GM18951 (cell line): Measurements from ENCODE around the gene CD22.

Source experiments
- POLR2A ChIP-seq: IDR thresholded peaks from 4 replicates; pipeline ENCODE4 v1.6.1; 2011; ENCODE audit warnings: mild to moderate bottlenecking; ENCODE audit not compliant: insufficient read length, insufficient read depth; ENCODE audit errors: extremely low read depth
- in situ Hi-C: fragments of 300-500 bp; cut with MboI; formaldehyde crosslinking; loops from one replicate; pipeline ENCODE4 v1.12.0; 2022; ENCODE audit warnings: low sequenced_read_pairs, mixed read lengths, inconsistent platforms; ENCODE audit not compliant: unreplicated experiment

Gene CD22

GRCh38 chr19:35347171-35347929 lies 18.4 kb downstream of the CD22 start, which contains the start of gene FFAR1:
Gene FFAR1, plus strand, starts transcription at chr19:35347902. Its CDS starts 3,650 bp downstream, at chr19:35351552.
- in situ Hi-C loops, result no loop called here
- TF ChIP-seq POLR2A, result peak; percentile 51

GRCh38 chr19:35347930-35348298 lies 18.9 kb downstream of the CD22 start:
- TF ChIP-seq POLR2A, result no peak

GRCh38 chr19:35348911-35349611 lies 20.1 kb downstream of the CD22 start:
- no peak for TF ChIP-seq POLR2A
- in situ Hi-C loops, result no loop called here

More at GRCh38 chr19:35347930-35348298, 18.9 kb downstream of the CD22 start:
- in situ Hi-C loops, result no loop called here

GRCh38 chr19:35349614-35350521 lies 20.9 kb downstream of the CD22 start:
- in situ Hi-C loops, result loop anchor here (5.0 kb wide), 1 partner anchor 122 kb away; no protein-coding TSS in a partner anchor
- no peak for TF ChIP-seq POLR2A

GRCh38 chr19:35350591-35350990 lies 21.6 kb downstream of the CD22 start:
- in situ Hi-C loops, result loop anchor here (5.0 kb wide), 1 partner anchor 122 kb away; no protein-coding TSS in a partner anchor

GRCh38 chr19:35351411-35352176 lies 22.6 kb downstream of the CD22 start:
- in situ Hi-C loops, result loop anchor here (5.0 kb wide), 1 partner anchor 121 kb away; no protein-coding TSS in a partner anchor
- TF ChIP-seq POLR2A, result no peak

More at GRCh38 chr19:35350591-35350990, 21.6 kb downstream of the CD22 start:
- no peak for TF ChIP-seq POLR2A

- TF ChIP-seq POLR2A, result no peak
These were observed 23.1 kb downstream of the CD22 start for GRCh38 chr19:35352177-35352447.

GRCh38 chr19:35352448-35353304 lies 23.7 kb downstream of the CD22 start:
- in situ Hi-C loops, result loop anchor here (5.0 kb wide), 1 partner anchor 120 kb away; no protein-coding TSS in a partner anchor
- TF ChIP-seq POLR2A, result no peak

More at GRCh38 chr19:35352177-35352447, 23.1 kb downstream of the CD22 start:
- in situ Hi-C loops, result loop anchor here (5.0 kb wide), 1 partner anchor 120 kb away; no protein-coding TSS in a partner anchor

GRCh38 chr19:35353635-35354034 lies 24.6 kb downstream of the CD22 start:
- in situ Hi-C loops, result loop anchor here (5.0 kb wide), 1 partner anchor 119 kb away; no protein-coding TSS in a partner anchor
- no peak for TF ChIP-seq POLR2A

GRCh38 chr19:35354898-35355297 lies 25.9 kb downstream of the CD22 start:
- in situ Hi-C loops, result loop anchor here (5.0 kb wide), 1 partner anchor 117 kb away; no protein-coding TSS in a partner anchor
- no peak for TF ChIP-seq POLR2A

- in situ Hi-C loops, result no loop called here
- TF ChIP-seq POLR2A, result no peak
These were observed 26.9 kb downstream of the CD22 start for GRCh38 chr19:35355791-35356460.
